ENCODE data around the gene SLC1A7. TPM values are rescaled to one million over a fixed set of nuclear protein-coding genes. Genes with fewer than 3 reads are reported as not detected.

Gene SLC1A7
- total RNA-seq, 4 donors from 2014 or later: 0.45 to 3.7 (median 0.84) TPM

DNA sequence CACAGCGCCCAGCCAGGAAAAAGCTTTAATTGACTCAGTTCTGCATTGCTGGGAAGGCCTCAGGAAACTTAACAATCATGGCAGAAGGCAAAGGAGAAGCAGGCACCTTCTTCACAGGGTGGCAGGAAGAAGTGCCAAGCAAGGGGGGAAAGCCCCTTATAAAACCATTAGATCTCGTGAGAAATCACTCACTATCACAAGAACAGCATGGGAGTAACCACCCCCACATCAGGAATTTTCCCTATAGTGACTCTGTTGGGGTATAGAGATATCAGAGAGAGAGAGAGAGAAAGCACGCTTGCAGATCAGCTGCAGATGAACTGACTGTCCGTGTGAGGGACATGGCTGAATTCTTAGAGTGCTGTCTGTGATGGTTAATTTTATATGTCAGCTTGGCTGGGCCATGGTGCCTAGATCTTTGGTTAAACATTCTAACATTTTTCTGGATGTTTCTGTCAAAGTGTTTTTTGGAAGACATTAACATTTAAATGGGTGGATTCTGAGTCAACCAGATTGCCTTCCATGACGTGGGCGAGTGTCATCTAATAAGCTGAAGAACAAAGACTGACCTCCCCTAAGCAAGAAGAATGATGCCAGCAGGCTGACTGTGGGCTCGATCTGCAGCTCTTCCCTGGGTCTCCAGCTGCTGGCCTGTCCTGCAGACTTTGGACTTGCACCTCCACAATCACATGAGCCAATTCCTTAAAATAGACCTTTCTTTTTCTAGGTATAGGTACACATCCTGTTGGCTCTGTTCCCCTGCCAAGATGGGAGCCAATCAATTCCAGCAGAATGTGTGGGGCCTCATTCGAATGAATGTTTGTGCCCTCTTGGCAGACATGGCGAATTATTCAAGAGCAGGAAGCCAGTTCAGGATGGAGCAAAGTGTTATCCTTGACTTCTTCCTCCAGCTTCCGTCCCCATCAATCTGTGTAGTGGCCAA, 32.8 kb upstream of the SLC1A7 start:
- intact Hi-C loops (cut with DNase I): no loop called here
- 84% methylated on average over 10 of the region's 10 CpGs for WGBS
- no peaks in the 10 kb centered on the region for H3K9me3 ChIP-seq
- no peaks in the 10 kb centered on the region for H3K36me3 ChIP-seq
- DNase-seq (ENCODE audit: extremely low spot score): no peak
- peaks cover 7 to 33% (median 26%) of the 10 kb centered on the region in 4 donors for H3K4me1 ChIP-seq
- no peaks in the 10 kb centered on the region for H3K27me3 ChIP-seq
- H3K4me3 ChIP-seq: no peak overlapping the region
- TF ChIP-seq, protein P1, sequence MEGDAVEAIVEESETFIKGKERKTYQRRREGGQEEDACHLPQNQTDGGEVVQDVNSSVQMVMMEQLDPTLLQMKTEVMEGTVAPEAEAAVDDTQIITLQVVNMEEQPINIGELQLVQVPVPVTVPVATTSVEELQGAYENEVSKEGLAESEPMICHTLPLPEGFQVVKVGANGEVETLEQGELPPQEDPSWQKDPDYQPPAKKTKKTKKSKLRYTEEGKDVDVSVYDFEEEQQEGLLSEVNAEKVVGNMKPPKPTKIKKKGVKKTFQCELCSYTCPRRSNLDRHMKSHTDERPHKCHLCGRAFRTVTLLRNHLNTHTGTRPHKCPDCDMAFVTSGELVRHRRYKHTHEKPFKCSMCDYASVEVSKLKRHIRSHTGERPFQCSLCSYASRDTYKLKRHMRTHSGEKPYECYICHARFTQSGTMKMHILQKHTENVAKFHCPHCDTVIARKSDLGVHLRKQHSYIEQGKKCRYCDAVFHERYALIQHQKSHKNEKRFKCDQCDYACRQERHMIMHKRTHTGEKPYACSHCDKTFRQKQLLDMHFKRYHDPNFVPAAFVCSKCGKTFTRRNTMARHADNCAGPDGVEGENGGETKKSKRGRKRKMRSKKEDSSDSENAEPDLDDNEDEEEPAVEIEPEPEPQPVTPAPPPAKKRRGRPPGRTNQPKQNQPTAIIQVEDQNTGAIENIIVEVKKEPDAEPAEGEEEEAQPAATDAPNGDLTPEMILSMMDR (IDR thresholded peaks at IDR 0.05): no peak
- TF ChIP-seq POLR2AphosphoS5 (IDR thresholded peaks at IDR 0.05) (no peak), EP300 (IDR thresholded peaks at IDR 0.05) (no peak), POLR2A (IDR thresholded peaks at IDR 0.05; ENCODE audit: low read depth) (no peak)
- H3K27ac ChIP-seq (replicated peaks in 1 of 4): no peak overlapping the region

DNA sequence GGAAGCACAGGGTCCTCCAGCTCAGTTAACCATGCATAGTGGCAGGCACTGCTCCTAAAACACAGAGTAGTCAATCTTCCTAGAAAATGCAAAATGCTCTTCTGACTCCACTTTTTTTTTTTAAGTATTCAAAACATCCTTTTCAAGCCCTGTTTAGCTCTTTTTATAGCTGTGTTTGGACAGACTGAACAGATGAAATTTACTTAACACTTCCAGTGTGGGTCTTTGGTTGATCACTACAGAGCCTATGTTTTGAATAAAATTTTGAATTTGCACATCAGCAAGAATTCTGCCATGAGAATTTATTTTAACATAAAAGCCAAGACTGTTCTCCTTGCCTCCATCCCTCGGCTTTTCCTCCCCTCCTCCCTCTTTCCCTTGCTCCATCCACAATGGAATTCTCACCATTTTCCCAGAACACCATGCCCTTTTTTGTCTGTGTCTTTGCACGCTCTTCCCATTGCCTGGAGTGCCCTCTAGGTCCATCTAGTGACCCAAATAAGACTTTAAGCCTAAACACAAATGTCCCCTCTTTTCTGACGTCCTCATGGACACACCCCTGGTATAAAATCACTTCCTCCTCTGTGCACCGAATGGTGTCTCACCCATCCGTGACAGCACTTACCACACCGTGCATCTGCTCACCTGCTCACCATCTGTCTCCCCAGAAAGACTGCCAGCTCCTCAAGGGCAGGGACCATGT, 30.1 kb upstream of the SLC1A7 start:
- whole genome bisulfite sequencing: 35% methylated on average over 6 of the region's 6 CpGs
- TF ChIP-seq POLR2AphosphoS5 (IDR thresholded peaks at IDR 0.05) (no peak), POLR2A (IDR thresholded peaks at IDR 0.05; ENCODE audit: low read depth) (no peak), EP300 (IDR thresholded peaks at IDR 0.05) (no peak)
- TF ChIP-seq, protein P1 (IDR thresholded peaks at IDR 0.05): no peak
- peaks cover 7 to 31% (median 26%) of the 10 kb centered on the region in 4 donors for H3K4me1 ChIP-seq
- intact Hi-C loops (cut with DNase I): no loop called here
- no peaks in the 10 kb centered on the region for H3K27me3 ChIP-seq
- H3K4me3 ChIP-seq: no peak overlapping the region
- no peaks in the 10 kb centered on the region for H3K9me3 ChIP-seq
- no peaks in the 10 kb centered on the region for H3K36me3 ChIP-seq
- DNase-seq (ENCODE audit: extremely low spot score): no peak
- H3K27ac ChIP-seq (replicated peaks in 1 of 4): no peak overlapping the region

DNA sequence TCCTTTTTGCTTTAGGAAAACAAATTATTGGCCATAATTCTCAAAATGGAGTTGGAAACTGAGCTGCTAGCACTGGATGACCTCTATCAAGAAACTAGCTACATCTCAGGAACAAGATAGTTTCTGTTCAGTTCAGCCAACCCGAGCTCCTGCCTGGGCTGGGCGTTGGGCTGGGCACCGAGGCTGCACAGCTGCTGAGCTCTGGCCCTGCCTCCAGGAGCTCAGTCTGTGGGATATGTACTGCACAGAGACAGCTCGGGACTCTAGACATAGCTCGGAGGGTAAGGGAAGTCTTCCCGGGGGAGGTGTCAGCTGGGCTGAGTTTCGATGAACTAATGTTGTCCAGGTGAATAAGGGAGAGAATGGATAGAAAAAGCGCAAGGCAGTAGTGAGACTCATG, 24.5 kb upstream of the SLC1A7 start:
- H3K4me3 ChIP-seq: no peak overlapping the region
- TF ChIP-seq, protein P1 (IDR thresholded peaks at IDR 0.05): no peak
- no peak for TF ChIP-seq POLR2A (IDR thresholded peaks at IDR 0.05; ENCODE audit: low read depth)
- no peak for TF ChIP-seq POLR2AphosphoS5 (IDR thresholded peaks at IDR 0.05)
- TF ChIP-seq EP300 (IDR thresholded peaks at IDR 0.05): no peak
- H3K4me1 ChIP-seq: peaks cover 0 to under 1% (median under 1%) of the 10 kb centered on the region in 4 donors
- no peak overlapping the region for H3K27ac ChIP-seq (replicated peaks in 1 of 4)
- 79% methylated on average over 8 of the region's 8 CpGs for WGBS
- intact Hi-C loops (cut with DNase I): no loop called here
- H3K27me3 ChIP-seq: peaks cover 0 to 3% (median 0%) of the 10 kb centered on the region in 4 donors
- no peak for DNase-seq (ENCODE audit: extremely low spot score)
- H3K36me3 ChIP-seq: no peaks in the 10 kb centered on the region
- no peaks in the 10 kb centered on the region for H3K9me3 ChIP-seq

DNA sequence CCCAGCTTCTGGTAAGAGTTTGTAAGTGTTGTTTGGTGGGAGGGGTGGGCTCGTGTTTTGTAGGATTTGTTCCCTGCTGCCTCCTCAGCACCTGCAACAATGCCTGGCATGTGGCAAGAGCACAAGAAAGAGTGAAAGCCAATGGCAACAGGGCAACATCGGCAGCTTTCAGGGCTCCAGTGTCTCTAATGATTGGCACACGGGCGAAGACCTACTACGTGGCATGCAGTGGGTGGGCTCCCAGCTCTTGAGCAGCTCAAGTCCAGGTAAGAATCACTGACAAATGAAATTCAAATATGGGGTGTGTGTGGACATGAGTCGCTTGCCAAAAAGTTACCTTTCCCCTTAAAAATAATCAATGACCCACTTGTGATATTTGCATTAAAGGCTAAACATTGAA, 23.9 kb upstream of the SLC1A7 start:
- TF ChIP-seq, protein P1 (IDR thresholded peaks at IDR 0.05): no peak
- no peak for TF ChIP-seq POLR2A (IDR thresholded peaks at IDR 0.05; ENCODE audit: low read depth)
- TF ChIP-seq POLR2AphosphoS5 (IDR thresholded peaks at IDR 0.05): no peak
- H3K4me1 ChIP-seq: no peaks in the 10 kb centered on the region
- no peaks in the 10 kb centered on the region for H3K36me3 ChIP-seq
- intact Hi-C loops (cut with DNase I): no loop called here
- H3K27ac ChIP-seq (replicated peaks in 1 of 4): no peak overlapping the region
- 89% methylated on average over 6 of the region's 6 CpGs for WGBS
- peaks cover 0 to 3% (median 0%) of the 10 kb centered on the region in 4 donors for H3K27me3 ChIP-seq
- no peak overlapping the region for H3K4me3 ChIP-seq
- no peak for DNase-seq (ENCODE audit: extremely low spot score)
- H3K9me3 ChIP-seq: no peaks in the 10 kb centered on the region

All from esophagus muscularis mucosa (tissue), 4 donors.